ENCODE data around the gene RBM5. TPM values are rescaled to one million over a fixed set of nuclear protein-coding genes. Genes with fewer than 3 reads are reported as not detected.

The RBM5 gene
- total RNA-seq, 2 donors from 2014 or later, result 58.7 to 75.8 TPM

DNA sequence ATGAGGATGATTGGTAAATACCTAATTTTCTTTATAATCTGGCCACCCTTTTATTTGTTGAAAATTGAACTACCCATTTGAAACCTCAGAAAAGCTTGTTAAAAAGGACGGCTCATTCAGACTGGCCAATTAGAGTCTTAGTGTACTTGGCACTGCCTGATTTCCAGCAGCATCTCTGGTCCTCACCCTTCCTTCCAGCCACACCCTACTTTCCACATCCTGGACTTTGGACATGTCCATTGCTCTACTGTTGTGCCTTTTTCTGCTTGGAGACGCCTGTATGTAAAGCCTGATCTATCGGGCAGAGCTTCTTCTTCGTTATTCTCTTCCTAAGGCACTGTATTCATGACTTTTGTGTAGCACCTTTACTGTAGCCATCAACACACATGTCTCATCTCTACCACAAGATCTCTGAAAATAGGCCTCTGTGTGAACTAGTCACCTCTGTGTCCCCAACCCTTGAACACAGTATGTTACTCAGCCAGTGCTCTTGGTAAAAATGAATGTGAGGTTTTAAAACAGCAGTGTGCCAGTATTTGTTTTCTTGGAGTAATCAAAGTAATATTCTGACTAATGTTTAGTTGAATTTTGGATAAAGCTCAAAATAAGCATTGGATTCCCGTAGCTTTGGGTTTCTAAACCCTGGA is 6.8 kb downstream of the RBM5 start:
- Histone ChIP-seq H3K9me3 (no peaks in the 10 kb centered on the region), H3K4me1 (peaks cover 0 to 34% of the 10 kb centered on the region in 2 donors)

DNA sequence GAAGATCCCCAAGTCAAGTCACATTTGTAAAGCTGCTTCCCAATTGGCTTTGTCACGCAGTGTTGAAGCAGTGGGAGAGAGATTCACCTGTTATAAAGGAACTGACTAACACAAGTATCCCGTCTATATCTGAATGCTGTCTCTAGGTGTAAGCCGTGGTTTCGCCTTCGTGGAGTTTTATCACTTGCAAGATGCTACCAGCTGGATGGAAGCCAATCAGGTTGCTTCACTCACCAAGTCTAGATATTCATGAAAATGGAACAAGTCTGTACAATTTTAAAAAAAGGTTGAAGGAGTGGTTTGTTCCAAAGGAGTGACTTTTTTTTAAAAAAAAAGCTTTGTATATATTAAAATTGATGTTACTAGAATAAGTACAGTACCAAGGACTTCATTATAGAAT is 11.7 kb downstream of the RBM5 start:
- H3K27ac ChIP-seq, result no peak overlapping the region
- TF ChIP-seq, protein P1, sequence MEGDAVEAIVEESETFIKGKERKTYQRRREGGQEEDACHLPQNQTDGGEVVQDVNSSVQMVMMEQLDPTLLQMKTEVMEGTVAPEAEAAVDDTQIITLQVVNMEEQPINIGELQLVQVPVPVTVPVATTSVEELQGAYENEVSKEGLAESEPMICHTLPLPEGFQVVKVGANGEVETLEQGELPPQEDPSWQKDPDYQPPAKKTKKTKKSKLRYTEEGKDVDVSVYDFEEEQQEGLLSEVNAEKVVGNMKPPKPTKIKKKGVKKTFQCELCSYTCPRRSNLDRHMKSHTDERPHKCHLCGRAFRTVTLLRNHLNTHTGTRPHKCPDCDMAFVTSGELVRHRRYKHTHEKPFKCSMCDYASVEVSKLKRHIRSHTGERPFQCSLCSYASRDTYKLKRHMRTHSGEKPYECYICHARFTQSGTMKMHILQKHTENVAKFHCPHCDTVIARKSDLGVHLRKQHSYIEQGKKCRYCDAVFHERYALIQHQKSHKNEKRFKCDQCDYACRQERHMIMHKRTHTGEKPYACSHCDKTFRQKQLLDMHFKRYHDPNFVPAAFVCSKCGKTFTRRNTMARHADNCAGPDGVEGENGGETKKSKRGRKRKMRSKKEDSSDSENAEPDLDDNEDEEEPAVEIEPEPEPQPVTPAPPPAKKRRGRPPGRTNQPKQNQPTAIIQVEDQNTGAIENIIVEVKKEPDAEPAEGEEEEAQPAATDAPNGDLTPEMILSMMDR (IDR thresholded peaks at IDR 0.05), result no peak
- H3K27me3 ChIP-seq, result no peaks in the 10 kb centered on the region
- H3K4me1 ChIP-seq, result peaks cover 0 to 16% of the 10 kb centered on the region in 2 donors
- H3K4me3 ChIP-seq, result no peak overlapping the region
- H3K9me3 ChIP-seq, result no peaks in the 10 kb centered on the region
- peaks cover 100% of the 10 kb centered on the region for H3K36me3 ChIP-seq
- no peak for DNase-seq (ENCODE audit: low spot score)

More for the DNA sequence above, 6.8 kb downstream of the RBM5 start:
- no peaks in the 10 kb centered on the region for H3K27me3 ChIP-seq
- H3K4me3 ChIP-seq, result no peak overlapping the region
- DNase-seq (ENCODE audit: low spot score), result no peak
- peaks cover 100% of the 10 kb centered on the region for H3K36me3 ChIP-seq
- H3K27ac ChIP-seq, result no peak overlapping the region
- TF ChIP-seq, protein P1 (IDR thresholded peaks at IDR 0.05), result no peak

DNA sequence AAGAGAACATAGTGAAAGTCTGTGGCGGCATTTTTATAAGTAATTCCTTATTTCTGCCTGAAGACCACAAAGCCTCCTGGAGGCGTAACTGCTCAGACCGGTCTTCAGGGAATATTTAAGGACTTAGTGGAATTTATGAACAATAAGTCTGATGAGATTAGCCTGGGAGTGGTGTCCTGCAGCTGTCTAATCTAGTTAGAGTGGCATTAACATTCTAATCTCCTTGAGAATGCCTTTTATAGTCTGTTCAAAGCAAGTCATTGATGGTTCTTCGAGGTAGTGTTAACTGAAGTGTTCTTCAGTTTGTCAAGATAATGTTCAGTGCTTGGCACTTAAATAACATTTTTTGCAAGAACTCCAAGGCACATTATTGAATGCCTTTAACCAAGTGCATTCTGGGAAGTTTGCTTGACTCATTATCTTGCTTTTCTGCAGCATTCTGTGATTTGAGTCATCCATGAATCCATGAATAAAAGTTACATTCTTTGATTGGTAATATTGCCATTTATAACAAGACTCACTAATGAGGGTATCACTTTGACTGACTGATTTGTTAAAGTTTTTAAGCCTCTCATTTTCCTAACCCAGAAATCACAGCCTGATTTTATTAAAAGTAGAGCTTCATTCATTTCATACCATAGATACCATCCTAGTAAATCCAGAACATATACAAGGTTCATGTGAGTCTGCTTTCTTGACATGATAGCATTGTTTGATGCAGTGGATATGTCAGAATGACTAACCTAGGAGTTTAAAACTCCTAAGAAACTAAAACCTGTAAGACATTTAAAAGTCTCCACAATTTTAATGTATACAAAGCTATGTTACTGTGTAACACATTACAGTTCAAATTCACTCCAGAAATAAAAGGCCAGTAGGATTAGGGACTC is 12.5 kb downstream of the RBM5 start:
- no peak for DNase-seq (ENCODE audit: low spot score)
- TF ChIP-seq, protein P1 (IDR thresholded peaks at IDR 0.05), result no peak
- peak overlapping the region in 1 of 2 donors; percentile 9 for H3K27ac ChIP-seq
- peaks cover 99% of the 10 kb centered on the region for H3K36me3 ChIP-seq
- H3K27me3 ChIP-seq, result no peaks in the 10 kb centered on the region
- peaks cover 0 to 15% of the 10 kb centered on the region in 2 donors for H3K4me1 ChIP-seq
- no peaks in the 10 kb centered on the region for H3K9me3 ChIP-seq
- H3K4me3 ChIP-seq, result no peak overlapping the region

DNA sequence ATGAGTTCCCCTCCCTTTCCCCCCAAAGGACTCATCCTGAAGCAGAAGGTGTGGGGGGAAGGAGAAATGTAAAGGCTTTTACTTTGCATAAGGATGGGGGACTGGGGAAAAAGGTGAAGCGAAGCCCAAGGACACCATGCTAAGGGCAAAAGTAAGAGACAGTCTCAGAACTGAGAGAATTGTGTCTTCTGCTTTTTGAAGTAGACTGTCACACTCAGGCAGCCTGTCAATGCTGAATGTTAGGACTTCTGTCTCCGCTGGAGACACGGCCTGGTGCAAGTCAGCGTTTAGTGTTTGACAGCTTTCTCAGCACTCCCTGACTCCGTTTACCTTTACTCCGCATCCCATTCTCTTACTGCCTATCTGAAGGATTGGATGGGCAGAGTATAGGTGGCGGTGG is 13.8 kb downstream of the RBM5 start:
- H3K4me1 ChIP-seq, result peaks cover 0 to 15% of the 10 kb centered on the region in 2 donors
- no peaks in the 10 kb centered on the region for H3K9me3 ChIP-seq
- TF ChIP-seq, protein P1 (IDR thresholded peaks at IDR 0.05), result no peak
- no peak for DNase-seq (ENCODE audit: low spot score)
- peaks cover 99% of the 10 kb centered on the region for H3K36me3 ChIP-seq
- no peak overlapping the region for H3K27ac ChIP-seq
- H3K27me3 ChIP-seq, result no peaks in the 10 kb centered on the region
- no peak overlapping the region for H3K4me3 ChIP-seq

DNA sequence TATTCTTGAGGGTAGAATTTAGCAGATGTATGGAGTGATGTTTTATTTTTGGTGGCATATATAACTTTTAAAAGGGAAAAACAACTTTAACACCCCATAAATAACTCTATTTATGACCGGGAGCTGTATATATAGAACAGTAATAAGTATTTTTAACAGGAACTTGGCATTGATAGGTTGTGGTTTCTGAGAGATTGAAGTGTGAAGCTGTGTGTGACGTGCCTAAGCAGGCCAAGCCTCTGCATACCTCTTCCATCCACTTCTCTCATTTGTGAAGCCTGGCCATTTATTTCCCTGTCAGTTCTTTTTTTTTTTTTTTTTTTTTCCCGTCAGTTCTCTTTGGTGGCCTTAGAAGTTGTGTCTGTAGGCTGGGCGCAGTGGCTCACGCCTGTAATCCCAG is 23.0 kb downstream of the RBM5 start:
- Histone ChIP-seq H3K4me3 (no peak overlapping the region), H3K4me1 (peaks cover 0 to 24% of the 10 kb centered on the region in 2 donors), H3K9me3 (no peaks in the 10 kb centered on the region), H3K27ac (peak overlapping the region; percentile 49 to 75), H3K36me3 (peaks cover 100% of the 10 kb centered on the region), H3K27me3 (no peaks in the 10 kb centered on the region)
- TF ChIP-seq, protein P1 (IDR thresholded peaks at IDR 0.05), result no peak
- no peak for DNase-seq (ENCODE audit: low spot score)

Data from right atrium auricular region (tissue), 2 donors.